GM23338 (cell line): ENCODE data around the gene PCNT. TPM values are rescaled to one million over a fixed set of nuclear protein-coding genes. Genes with fewer than 3 reads are reported as not detected.

ENCODE experiments used
- ATAC-seq: fragments of 200-7000 bp; cut with Tn5 transposase; 3 replicates; pipeline ENCODE4 v1.9.1; 2020
- DNase-seq: peaks from one replicate; pipeline ENCODE4 v3.0.0-alpha.2; 2015; ENCODE audit warnings: low spot score
- H2AFZ ChIP-seq: fragments of 200-600 bp; sonication (generic); 2 replicates; pipeline ENCODE4 v1.8.0; 2016; ENCODE audit warnings: antibody characterized with exemption, mild to moderate bottlenecking, moderate library complexity
- H3F3A ChIP-seq: fragments of 200-600 bp; sonication (generic); replicated peaks from 2 replicates; pipeline ENCODE4 v1.8.0; 2017; ENCODE audit warnings: antibody characterized with exemption, mixed run types, low read depth
- H3K27ac ChIP-seq: fragments of 200-600 bp; sonication (generic); 2 replicates; pipeline ENCODE4 v1.6.1; 2016; ENCODE audit warnings: low read depth
- H3K27me3 ChIP-seq: fragments of 200-600 bp; sonication (generic); 2 replicates; pipeline ENCODE4 v1.8.0; 2016; ENCODE audit warnings: mild to moderate bottlenecking, mixed run types, moderate library complexity; ENCODE audit not compliant: insufficient read depth
- H3K36me3 ChIP-seq: fragments of 200-600 bp; sonication (generic); 2 replicates; pipeline ENCODE4 v1.8.0; 2016; ENCODE audit warnings: mild to moderate bottlenecking; ENCODE audit not compliant: insufficient read depth
- H3K4me1 ChIP-seq: fragments of 200-600 bp; sonication (generic); 2 replicates; pipeline ENCODE4 v1.8.0; 2016; ENCODE audit warnings: mild to moderate bottlenecking, moderate library complexity; ENCODE audit not compliant: insufficient read depth
- H3K4me2 ChIP-seq: fragments of 200-600 bp; sonication (generic); 2 replicates; pipeline ENCODE4 v1.7.1; 2017; ENCODE audit warnings: mixed run types
- H3K4me3 ChIP-seq: fragments of 200-600 bp; sonication (generic); 2 replicates; pipeline ENCODE4 v1.6.1; 2016; ENCODE audit warnings: mixed run types
- H3K79me2 ChIP-seq: fragments of 200-600 bp; sonication (generic); replicated peaks from 2 replicates; pipeline ENCODE4 v1.8.0; 2017; ENCODE audit warnings: mild to moderate bottlenecking; ENCODE audit not compliant: insufficient read depth
- H3K9me2 ChIP-seq: fragments of 200-600 bp; sonication (generic); 2 replicates; pipeline ENCODE4 v1.8.0; 2017; ENCODE audit not compliant: insufficient read depth
- H4K20me1 ChIP-seq: fragments of 200-600 bp; sonication (generic); replicated peaks from 2 replicates; pipeline ENCODE4 v1.8.0; 2017; ENCODE audit warnings: mild to moderate bottlenecking; ENCODE audit not compliant: insufficient read depth
- H3K27ac Mint-ChIP-seq: 2 replicates; pipeline ENCODE4 v1.8.0; 2020; ENCODE audit warnings: inconsistent platforms, mild to moderate bottlenecking, moderate library complexity, mixed read lengths
- H3K27me3 Mint-ChIP-seq: 3 replicates; pipeline ENCODE4 v1.8.0; 2022; ENCODE audit warnings: low read depth, mild to moderate bottlenecking, moderate library complexity, mixed read lengths, inconsistent platforms; ENCODE audit not compliant: insufficient read depth, poor library complexity
- H3K36me3 Mint-ChIP-seq: 3 replicates; pipeline ENCODE4 v1.8.0; 2021; ENCODE audit warnings: low read depth, mild to moderate bottlenecking, inconsistent platforms, moderate library complexity, mixed read lengths
- H3K4me1 Mint-ChIP-seq: 3 replicates; pipeline ENCODE4 v1.8.0; 2020; ENCODE audit warnings: mild to moderate bottlenecking, inconsistent platforms, mixed read lengths
- H3K4me3 Mint-ChIP-seq: 3 replicates; pipeline ENCODE4 v1.8.0; 2021; ENCODE audit warnings: moderate library complexity, mild to moderate bottlenecking, inconsistent platforms, mixed read lengths
- H3K9me3 Mint-ChIP-seq: 3 replicates; pipeline ENCODE4 v1.8.0; 2020; ENCODE audit warnings: moderate library complexity, mild to moderate bottlenecking, inconsistent platforms, mixed read lengths
- CREB1 ChIP-seq: fragments of 250-450 bp; sonication (Bioruptor Pico); IDR thresholded peaks from 2 replicates; pipeline ENCODE4 v1.5.0; 2020; ENCODE audit warnings: low read depth, mild to moderate bottlenecking, moderate library complexity
- EZH2 ChIP-seq: fragments of 200-600 bp; sonication (generic); IDR thresholded peaks from one replicate; pipeline ENCODE4 v1.8.0; 2017; ENCODE audit warnings: antibody characterized with exemption, mild to moderate bottlenecking, low read depth; ENCODE audit not compliant: unreplicated experiment
- EZH2phosphoT487 ChIP-seq: fragments of 200-600 bp; sonication (generic); IDR thresholded peaks from one replicate; pipeline ENCODE4 v1.8.1; 2018; ENCODE audit warnings: antibody characterized with exemption; ENCODE audit not compliant: unreplicated experiment
- JUNB ChIP-seq: IDR thresholded peaks from one replicate; pipeline ENCODE4 v1.6.1; 2016; ENCODE audit warnings: antibody characterized with exemption; ENCODE audit not compliant: unreplicated experiment
- NANOG ChIP-seq: IDR thresholded peaks from 2 replicates; pipeline ENCODE4 v1.6.1; 2016; ENCODE audit warnings: antibody characterized with exemption, borderline replicate concordance
- POLR2AphosphoS5 ChIP-seq: IDR thresholded peaks from 2 replicates; pipeline ENCODE4 v1.6.1; 2016; ENCODE audit warnings: antibody characterized with exemption, low read depth
- STAT1 ChIP-seq: IDR thresholded peaks from one replicate; pipeline ENCODE4 v1.6.1; 2016; ENCODE audit warnings: antibody characterized with exemption; ENCODE audit not compliant: unreplicated experiment
- ZNF114 ChIP-seq: fragments of 250-450 bp; sonication (Bioruptor Pico); IDR thresholded peaks from 2 replicates; pipeline ENCODE4 v1.5.0; 2020; ENCODE audit warnings: mild to moderate bottlenecking, moderate library complexity
- ZNF331 ChIP-seq: fragments of 250-450 bp; sonication (Bioruptor Pico); IDR thresholded peaks from 2 replicates; pipeline ENCODE4 v1.5.0; 2020; ENCODE audit warnings: low read depth, mild to moderate bottlenecking, moderate library complexity
- polyA plus RNA-seq: library from polyadenylated mRNA; unstranded; fragments of >200 nt; fragmentation: Nextera tagmentation; extraction: Ambion mirVana; gene quantifications from 2 replicates; pipeline ENCODE4 v1.2.1, GENCODE V29; 2016
- total RNA-seq: library from RNA; depleted of rRNA; stranded (reverse); fragments of >200 nt; shearing (Covaris generic); gene quantifications from 2 replicates; pipeline ENCODE4 v1.2.3, GENCODE V29; 2014
- TF ChIP-seq, protein P1 (sequence below): IDR thresholded peaks from 2 replicates; pipeline ENCODE4 v1.6.1; 2016; ENCODE audit warnings: antibody characterized with exemption
- TF ChIP-seq, protein P2 (sequence below): IDR thresholded peaks from one replicate; pipeline ENCODE4 v1.6.1; 2018; ENCODE audit warnings: antibody characterized with exemption; ENCODE audit not compliant: unreplicated experiment
- TF ChIP-seq, protein P3 (sequence below): fragments of 250-450 bp; sonication (Bioruptor Pico); IDR thresholded peaks from 2 replicates; pipeline ENCODE4 v1.5.0; 2020; ENCODE audit warnings: mild to moderate bottlenecking, moderate library complexity
- TF ChIP-seq, protein P4 (sequence below), 2 experiments: fragments of 200-600 bp in 1 of 2; sonication (generic) in 1 of 2; conservative IDR thresholded peaks; 2 replicates each; pipeline versions ENCODE4 v1.5.1 to v1.6.1; 2016 to 2017; ENCODE audit warnings: antibody characterized with exemption in 2 of 2, low read depth in 2 of 2, mild to moderate bottlenecking in 2 of 2, moderate library complexity in 1 of 2

Gene PCNT
- total and polyA plus RNA-seq, 2 experiments from 2014 or later: 39.6 to 46.1 TPM

DNA sequence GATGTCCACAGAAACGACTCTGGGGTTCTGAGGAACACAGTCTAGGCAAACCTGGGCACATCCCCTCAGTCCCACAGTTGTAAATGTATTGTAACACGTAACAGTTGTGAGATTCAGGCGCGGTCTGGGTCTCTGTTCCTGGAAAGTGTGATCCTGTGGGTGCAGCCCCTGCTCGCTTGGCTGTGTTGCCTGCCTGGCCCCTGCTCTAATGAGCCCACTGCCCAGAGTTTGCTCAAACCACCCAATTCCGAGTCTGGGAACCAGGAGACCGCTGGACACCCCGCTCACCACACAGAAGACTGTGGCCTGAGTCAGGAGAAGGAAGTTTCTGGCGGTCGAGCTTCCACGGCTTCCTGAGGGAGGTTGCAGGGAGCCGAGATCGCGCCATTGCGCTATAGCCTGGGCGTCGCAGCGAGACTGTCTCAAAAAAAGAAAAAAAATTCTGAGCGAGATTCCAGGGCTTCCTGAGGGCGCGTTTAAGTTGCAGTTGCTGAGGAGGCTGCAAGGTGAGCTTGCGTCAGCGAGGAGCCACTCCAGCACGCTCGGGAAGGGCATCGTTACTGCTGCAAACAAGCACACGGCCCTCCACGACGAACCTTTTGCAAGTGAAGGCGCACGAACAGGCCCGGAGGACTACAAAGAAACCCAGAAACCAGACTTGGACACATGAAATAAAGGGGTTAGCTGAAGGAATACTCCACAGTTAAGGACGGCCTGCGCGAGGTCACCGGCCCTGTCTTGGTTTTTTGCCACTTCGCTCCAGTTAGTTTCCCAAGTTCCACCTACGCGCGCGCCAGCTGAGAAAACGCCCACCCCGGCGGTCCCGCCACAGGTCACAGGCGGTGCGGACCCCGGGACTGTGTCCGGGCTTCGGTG, 1.4 kb upstream of the PCNT start:
- Mint-ChIP-seq H3K27me3 (peaks cover 16% of the 10 kb centered on the region), H3K4me3 (peak overlapping the region; percentile 97), H3K9me3 (0 out of 3 replicates have a peak, but pooled peaks cover 4% of the 10 kb centered on the region), H3K27ac (peak overlapping the region; percentile 98), H3K36me3 (peaks cover 39% of the 10 kb centered on the region), H3K4me1 (peaks cover 41% of the 10 kb centered on the region)
- H4K20me1 ChIP-seq: peaks cover 25% of the 10 kb centered on the region
- H3K36me3 ChIP-seq: peaks cover 6% of the 10 kb centered on the region; the same call in 1 of the 2 replicates
- H3K27ac ChIP-seq: peak overlapping the region; percentile 96
- no peaks in the 10 kb centered on the region for H3K27me3 ChIP-seq
- peaks cover 35% of the 10 kb centered on the region for H3K4me1 ChIP-seq
- H3K4me3 ChIP-seq: peak overlapping the region; percentile 98
- no peak overlapping the region for H2AFZ ChIP-seq
- TF ChIP-seq ZNF331 (CRISPR knock-in tag) (no peak), NANOG (no peak), STAT1 (no peak), JUNB (no peak), EZH2 (no peak), CREB1 (CRISPR knock-in tag) (no peak), ZNF114 (CRISPR knock-in tag) (no peak), EZH2phosphoT487 (no peak), POLR2AphosphoS5 (no peak; the same call in 1 of the 2 replicates)
- TF ChIP-seq, protein P1, sequence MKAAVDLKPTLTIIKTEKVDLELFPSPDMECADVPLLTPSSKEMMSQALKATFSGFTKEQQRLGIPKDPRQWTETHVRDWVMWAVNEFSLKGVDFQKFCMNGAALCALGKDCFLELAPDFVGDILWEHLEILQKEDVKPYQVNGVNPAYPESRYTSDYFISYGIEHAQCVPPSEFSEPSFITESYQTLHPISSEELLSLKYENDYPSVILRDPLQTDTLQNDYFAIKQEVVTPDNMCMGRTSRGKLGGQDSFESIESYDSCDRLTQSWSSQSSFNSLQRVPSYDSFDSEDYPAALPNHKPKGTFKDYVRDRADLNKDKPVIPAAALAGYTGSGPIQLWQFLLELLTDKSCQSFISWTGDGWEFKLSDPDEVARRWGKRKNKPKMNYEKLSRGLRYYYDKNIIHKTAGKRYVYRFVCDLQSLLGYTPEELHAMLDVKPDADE: no peak
- TF ChIP-seq, protein P2, sequence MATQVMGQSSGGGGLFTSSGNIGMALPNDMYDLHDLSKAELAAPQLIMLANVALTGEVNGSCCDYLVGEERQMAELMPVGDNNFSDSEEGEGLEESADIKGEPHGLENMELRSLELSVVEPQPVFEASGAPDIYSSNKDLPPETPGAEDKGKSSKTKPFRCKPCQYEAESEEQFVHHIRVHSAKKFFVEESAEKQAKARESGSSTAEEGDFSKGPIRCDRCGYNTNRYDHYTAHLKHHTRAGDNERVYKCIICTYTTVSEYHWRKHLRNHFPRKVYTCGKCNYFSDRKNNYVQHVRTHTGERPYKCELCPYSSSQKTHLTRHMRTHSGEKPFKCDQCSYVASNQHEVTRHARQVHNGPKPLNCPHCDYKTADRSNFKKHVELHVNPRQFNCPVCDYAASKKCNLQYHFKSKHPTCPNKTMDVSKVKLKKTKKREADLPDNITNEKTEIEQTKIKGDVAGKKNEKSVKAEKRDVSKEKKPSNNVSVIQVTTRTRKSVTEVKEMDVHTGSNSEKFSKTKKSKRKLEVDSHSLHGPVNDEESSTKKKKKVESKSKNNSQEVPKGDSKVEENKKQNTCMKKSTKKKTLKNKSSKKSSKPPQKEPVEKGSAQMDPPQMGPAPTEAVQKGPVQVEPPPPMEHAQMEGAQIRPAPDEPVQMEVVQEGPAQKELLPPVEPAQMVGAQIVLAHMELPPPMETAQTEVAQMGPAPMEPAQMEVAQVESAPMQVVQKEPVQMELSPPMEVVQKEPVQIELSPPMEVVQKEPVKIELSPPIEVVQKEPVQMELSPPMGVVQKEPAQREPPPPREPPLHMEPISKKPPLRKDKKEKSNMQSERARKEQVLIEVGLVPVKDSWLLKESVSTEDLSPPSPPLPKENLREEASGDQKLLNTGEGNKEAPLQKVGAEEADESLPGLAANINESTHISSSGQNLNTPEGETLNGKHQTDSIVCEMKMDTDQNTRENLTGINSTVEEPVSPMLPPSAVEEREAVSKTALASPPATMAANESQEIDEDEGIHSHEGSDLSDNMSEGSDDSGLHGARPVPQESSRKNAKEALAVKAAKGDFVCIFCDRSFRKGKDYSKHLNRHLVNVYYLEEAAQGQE: no peak
- TF ChIP-seq, protein P3, sequence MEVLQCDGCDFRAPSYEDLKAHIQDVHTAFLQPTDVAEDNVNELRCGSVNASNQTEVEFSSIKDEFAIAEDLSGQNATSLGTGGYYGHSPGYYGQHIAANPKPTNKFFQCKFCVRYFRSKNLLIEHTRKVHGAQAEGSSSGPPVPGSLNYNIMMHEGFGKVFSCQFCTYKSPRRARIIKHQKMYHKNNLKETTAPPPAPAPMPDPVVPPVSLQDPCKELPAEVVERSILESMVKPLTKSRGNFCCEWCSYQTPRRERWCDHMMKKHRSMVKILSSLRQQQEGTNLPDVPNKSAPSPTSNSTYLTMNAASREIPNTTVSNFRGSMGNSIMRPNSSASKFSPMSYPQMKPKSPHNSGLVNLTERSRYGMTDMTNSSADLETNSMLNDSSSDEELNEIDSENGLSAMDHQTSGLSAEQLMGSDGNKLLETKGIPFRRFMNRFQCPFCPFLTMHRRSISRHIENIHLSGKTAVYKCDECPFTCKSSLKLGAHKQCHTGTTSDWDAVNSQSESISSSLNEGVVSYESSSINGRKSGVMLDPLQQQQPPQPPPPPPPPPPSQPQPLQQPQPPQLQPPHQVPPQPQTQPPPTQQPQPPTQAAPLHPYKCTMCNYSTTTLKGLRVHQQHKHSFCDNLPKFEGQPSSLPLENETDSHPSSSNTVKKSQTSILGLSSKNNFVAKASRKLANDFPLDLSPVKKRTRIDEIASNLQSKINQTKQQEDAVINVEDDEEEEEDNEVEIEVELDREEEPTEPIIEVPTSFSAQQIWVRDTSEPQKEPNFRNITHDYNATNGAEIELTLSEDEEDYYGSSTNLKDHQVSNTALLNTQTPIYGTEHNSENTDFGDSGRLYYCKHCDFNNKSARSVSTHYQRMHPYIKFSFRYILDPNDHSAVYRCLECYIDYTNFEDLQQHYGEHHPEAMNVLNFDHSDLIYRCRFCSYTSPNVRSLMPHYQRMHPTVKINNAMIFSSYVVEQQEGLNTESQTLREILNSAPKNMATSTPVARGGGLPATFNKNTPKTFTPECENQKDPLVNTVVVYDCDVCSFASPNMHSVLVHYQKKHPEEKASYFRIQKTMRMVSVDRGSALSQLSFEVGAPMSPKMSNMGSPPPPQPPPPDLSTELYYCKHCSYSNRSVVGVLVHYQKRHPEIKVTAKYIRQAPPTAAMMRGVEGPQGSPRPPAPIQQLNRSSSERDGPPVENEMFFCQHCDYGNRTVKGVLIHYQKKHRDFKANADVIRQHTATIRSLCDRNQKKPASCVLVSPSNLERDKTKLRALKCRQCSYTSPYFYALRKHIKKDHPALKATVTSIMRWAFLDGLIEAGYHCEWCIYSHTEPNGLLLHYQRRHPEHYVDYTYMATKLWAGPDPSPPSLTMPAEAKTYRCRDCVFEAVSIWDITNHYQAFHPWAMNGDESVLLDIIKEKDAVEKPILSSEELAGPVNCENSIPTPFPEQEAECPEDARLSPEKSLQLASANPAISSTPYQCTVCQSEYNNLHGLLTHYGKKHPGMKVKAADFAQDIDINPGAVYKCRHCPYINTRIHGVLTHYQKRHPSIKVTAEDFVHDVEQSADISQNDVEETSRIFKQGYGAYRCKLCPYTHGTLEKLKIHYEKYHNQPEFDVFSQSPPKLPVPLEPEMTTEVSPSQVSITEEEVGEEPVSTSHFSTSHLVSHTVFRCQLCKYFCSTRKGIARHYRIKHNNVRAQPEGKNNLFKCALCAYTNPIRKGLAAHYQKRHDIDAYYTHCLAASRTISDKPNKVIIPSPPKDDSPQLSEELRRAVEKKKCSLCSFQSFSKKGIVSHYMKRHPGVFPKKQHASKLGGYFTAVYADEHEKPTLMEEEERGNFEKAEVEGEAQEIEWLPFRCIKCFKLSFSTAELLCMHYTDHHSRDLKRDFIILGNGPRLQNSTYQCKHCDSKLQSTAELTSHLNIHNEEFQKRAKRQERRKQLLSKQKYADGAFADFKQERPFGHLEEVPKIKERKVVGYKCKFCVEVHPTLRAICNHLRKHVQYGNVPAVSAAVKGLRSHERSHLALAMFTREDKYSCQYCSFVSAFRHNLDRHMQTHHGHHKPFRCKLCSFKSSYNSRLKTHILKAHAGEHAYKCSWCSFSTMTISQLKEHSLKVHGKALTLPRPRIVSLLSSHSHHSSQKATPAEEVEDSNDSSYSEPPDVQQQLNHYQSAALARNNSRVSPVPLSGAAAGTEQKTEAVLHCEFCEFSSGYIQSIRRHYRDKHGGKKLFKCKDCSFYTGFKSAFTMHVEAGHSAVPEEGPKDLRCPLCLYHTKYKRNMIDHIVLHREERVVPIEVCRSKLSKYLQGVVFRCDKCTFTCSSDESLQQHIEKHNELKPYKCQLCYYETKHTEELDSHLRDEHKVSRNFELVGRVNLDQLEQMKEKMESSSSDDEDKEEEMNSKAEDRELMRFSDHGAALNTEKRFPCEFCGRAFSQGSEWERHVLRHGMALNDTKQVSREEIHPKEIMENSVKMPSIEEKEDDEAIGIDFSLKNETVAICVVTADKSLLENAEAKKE (CRISPR knock-in tag): no peak
- TF ChIP-seq, protein P4, sequence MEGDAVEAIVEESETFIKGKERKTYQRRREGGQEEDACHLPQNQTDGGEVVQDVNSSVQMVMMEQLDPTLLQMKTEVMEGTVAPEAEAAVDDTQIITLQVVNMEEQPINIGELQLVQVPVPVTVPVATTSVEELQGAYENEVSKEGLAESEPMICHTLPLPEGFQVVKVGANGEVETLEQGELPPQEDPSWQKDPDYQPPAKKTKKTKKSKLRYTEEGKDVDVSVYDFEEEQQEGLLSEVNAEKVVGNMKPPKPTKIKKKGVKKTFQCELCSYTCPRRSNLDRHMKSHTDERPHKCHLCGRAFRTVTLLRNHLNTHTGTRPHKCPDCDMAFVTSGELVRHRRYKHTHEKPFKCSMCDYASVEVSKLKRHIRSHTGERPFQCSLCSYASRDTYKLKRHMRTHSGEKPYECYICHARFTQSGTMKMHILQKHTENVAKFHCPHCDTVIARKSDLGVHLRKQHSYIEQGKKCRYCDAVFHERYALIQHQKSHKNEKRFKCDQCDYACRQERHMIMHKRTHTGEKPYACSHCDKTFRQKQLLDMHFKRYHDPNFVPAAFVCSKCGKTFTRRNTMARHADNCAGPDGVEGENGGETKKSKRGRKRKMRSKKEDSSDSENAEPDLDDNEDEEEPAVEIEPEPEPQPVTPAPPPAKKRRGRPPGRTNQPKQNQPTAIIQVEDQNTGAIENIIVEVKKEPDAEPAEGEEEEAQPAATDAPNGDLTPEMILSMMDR (conservative IDR thresholded peaks at IDR 0.05; ENCODE audit: low read depth in 2 of 2): no peak
- H3K79me2 ChIP-seq: peaks cover 52% of the 10 kb centered on the region
- peaks cover 19% of the 10 kb centered on the region for H3F3A ChIP-seq
- peak; percentile 45 for DNase-seq
- H3K4me2 ChIP-seq: peak overlapping the region; percentile 100
- ATAC-seq: no peak
- H3K9me2 ChIP-seq: no peaks in the 10 kb centered on the region
